Neural cell (in vitro differentiated cells): ENCODE measurements around the gene TARS2.

ENCODE experiments used
- EP300 ChIP-seq: fragments of 450-650 bp; conservative IDR thresholded peaks from 2 replicates; pipeline ENCODE4 v1.6.1; 2014; ENCODE audit warnings: antibody characterized with exemption, mild to moderate bottlenecking, moderate library complexity; ENCODE audit not compliant: poor library complexity, severe bottlenecking
- EZH2 ChIP-seq: fragments of 200-600, 300-800 bp; shearing (Covaris generic), sonication (generic); IDR thresholded peaks from 2 replicates; pipeline ENCODE4 v1.6.1; 2014; ENCODE audit warnings: antibody characterized with exemption, low read length, borderline replicate concordance, mild to moderate bottlenecking; ENCODE audit not compliant: insufficient read depth, poor library complexity, severe bottlenecking
- POLR2AphosphoS5 ChIP-seq: IDR thresholded peaks from 2 replicates; pipeline ENCODE4 v1.6.1; 2012
- RAD21 ChIP-seq: fragments of 450-650 bp; conservative IDR thresholded peaks from 2 replicates; pipeline ENCODE4 v1.6.1; 2014; ENCODE audit warnings: antibody characterized with exemption, mild to moderate bottlenecking, moderate library complexity
- SMC3 ChIP-seq: fragments of 450-650 bp; conservative IDR thresholded peaks from 2 replicates; pipeline ENCODE4 v1.6.1; 2014; ENCODE audit warnings: antibody characterized with exemption, mild to moderate bottlenecking, moderate library complexity; ENCODE audit not compliant: poor library complexity
- TAF1 ChIP-seq: IDR thresholded peaks from 2 replicates; pipeline ENCODE4 v1.6.1; 2012; ENCODE audit warnings: low read depth
- TF ChIP-seq, protein P1 (sequence below): fragments of 450-650 bp; IDR thresholded peaks from 2 replicates; pipeline ENCODE4 v1.5.1; 2014; ENCODE audit warnings: antibody characterized with exemption, mild to moderate bottlenecking, moderate library complexity; ENCODE audit not compliant: poor library complexity, severe bottlenecking

DNA sequence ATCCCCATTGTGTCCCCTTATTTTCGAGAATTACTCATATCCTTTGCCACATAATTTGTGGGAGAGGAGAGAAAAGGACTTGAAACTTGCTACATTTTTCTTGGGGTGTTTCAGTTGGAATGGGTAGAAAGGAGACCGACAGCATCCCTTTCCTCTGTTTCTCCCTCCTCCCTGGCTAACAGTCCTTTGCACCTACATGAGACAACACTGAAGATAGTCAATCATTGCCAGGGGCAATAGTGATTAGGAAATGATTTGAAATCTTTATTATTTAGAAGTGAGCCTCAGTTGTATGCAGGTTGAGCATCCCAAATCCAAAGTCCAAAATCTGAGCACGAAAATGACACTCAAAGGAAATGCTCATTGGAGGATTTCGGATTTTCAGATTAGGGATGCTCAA lies 7.8 kb upstream of the TARS2 start:
- TF ChIP-seq, protein P1, sequence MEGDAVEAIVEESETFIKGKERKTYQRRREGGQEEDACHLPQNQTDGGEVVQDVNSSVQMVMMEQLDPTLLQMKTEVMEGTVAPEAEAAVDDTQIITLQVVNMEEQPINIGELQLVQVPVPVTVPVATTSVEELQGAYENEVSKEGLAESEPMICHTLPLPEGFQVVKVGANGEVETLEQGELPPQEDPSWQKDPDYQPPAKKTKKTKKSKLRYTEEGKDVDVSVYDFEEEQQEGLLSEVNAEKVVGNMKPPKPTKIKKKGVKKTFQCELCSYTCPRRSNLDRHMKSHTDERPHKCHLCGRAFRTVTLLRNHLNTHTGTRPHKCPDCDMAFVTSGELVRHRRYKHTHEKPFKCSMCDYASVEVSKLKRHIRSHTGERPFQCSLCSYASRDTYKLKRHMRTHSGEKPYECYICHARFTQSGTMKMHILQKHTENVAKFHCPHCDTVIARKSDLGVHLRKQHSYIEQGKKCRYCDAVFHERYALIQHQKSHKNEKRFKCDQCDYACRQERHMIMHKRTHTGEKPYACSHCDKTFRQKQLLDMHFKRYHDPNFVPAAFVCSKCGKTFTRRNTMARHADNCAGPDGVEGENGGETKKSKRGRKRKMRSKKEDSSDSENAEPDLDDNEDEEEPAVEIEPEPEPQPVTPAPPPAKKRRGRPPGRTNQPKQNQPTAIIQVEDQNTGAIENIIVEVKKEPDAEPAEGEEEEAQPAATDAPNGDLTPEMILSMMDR = no peak
- TF ChIP-seq EP300 = no peak
- TF ChIP-seq TAF1 = no peak
- TF ChIP-seq RAD21 = no peak
- no peak for TF ChIP-seq SMC3
- no peak for TF ChIP-seq POLR2AphosphoS5
- TF ChIP-seq EZH2 = no peak
